G401 (cell line): ENCODE results near the gene GRAMD2B. TPM values are rescaled to one million over a fixed set of nuclear protein-coding genes. Genes with fewer than 3 reads are reported as not detected.
A peak's percentile ranks its signal among the peaks of the same experiment; 100 is the strongest.
"Not testable (repeated sequence)": the region's sequence is repeated elsewhere in the genome, so short reads cannot be mapped to it uniquely, and the experiment has no call there.

Experiments used
- DNase-seq: peaks from one replicate; pipeline ENCODE4 v3.0.0-alpha.2; 2015; ENCODE audit warnings: low spot score
- in situ Hi-C: cut with HindIII; loops from 2 replicates; pipeline ENCODE4 v1.10.0; 2016; ENCODE audit warnings: low sequenced_read_pairs, mixed read lengths
- total RNA-seq: library from RNA; depleted of rRNA; stranded (reverse); fragments of >200 nt; shearing (Covaris generic); gene quantifications from 2 replicates; pipeline ENCODE4 v1.2.3, GENCODE V29; 2014

The GRAMD2B gene
- total RNA-seq, 1 experiment from 2014 or later, result 3.7 TPM

- DNase-seq, result no peak
- in situ Hi-C loops, result no loop called here
Observed at GRCh38 chr5:126469536-126470316, 46.5 kb downstream of the GRAMD2B start.

- in situ Hi-C loops, DNase-seq: not testable (repeated sequence)
Observed at GRCh38 chr5:126470529-126470928, 47.3 kb downstream of the GRAMD2B start.

GRCh38 chr5:126471247-126471646 lies 48.0 kb downstream of the GRAMD2B start:
- in situ Hi-C loops, result no loop called here
- no peak for DNase-seq

GRCh38 chr5:126471875-126472537 lies 48.8 kb downstream of the GRAMD2B start:
- no peak for DNase-seq
- in situ Hi-C loops, result no loop called here

GRCh38 chr5:126472538-126472889 lies 49.3 kb downstream of the GRAMD2B start:
- in situ Hi-C loops, result no loop called here
- no peak for DNase-seq

GRCh38 chr5:126477294-126478117 lies 54.3 kb downstream of the GRAMD2B start:
- in situ Hi-C loops, result no loop called here
- no peak for DNase-seq

- no peak for DNase-seq
- in situ Hi-C loops, result loop anchor here (10.0 kb wide), 1 partner anchor 75 kb away; no protein-coding TSS in a partner anchor
Observed at GRCh38 chr5:126479810-126480209, 56.6 kb downstream of the GRAMD2B start.

- DNase-seq, result no peak
- in situ Hi-C loops, result loop anchor here (10.0 kb wide), 1 partner anchor 76 kb away; no protein-coding TSS in a partner anchor
Observed at GRCh38 chr5:126480824-126481223, 57.6 kb downstream of the GRAMD2B start.

- no peak for DNase-seq
- in situ Hi-C loops, result loop anchor here (10.0 kb wide), 1 partner anchor 76 kb away; no protein-coding TSS in a partner anchor
Observed at GRCh38 chr5:126481243-126481642, 58.0 kb downstream of the GRAMD2B start.

- in situ Hi-C loops, result loop anchor here (10.0 kb wide), 1 partner anchor 78 kb away; no protein-coding TSS in a partner anchor
- no peak for DNase-seq
Observed at GRCh38 chr5:126482591-126482990, 59.4 kb downstream of the GRAMD2B start.

- no peak for DNase-seq
- in situ Hi-C loops, result loop anchor here (10.0 kb wide), 1 partner anchor 78 kb away; no protein-coding TSS in a partner anchor
Observed at GRCh38 chr5:126483156-126483555, 59.9 kb downstream of the GRAMD2B start.

- DNase-seq, result no peak
- in situ Hi-C loops, result loop anchor here (10.0 kb wide), 1 partner anchor 79 kb away; no protein-coding TSS in a partner anchor
Observed at GRCh38 chr5:126484253-126484652, 61.0 kb downstream of the GRAMD2B start.

- peak; percentile 59 for DNase-seq
- in situ Hi-C loops, result loop anchor here (10.0 kb wide), 1 partner anchor 82 kb away; no protein-coding TSS in a partner anchor
Observed at GRCh38 chr5:126486332-126486731, 63.1 kb downstream of the GRAMD2B start.

- DNase-seq, result no peak
- in situ Hi-C loops, result loop anchor here (10.0 kb wide), 1 partner anchor 83 kb away; no protein-coding TSS in a partner anchor
Observed at GRCh38 chr5:126487596-126487995, 64.4 kb downstream of the GRAMD2B start.

GRCh38 chr5:126488443-126489065 lies 65.3 kb downstream of the GRAMD2B start:
- DNase-seq, result no peak
- in situ Hi-C loops, result loop anchor here (10.0 kb wide), 1 partner anchor 84 kb away; no protein-coding TSS in a partner anchor

GRCh38 chr5:126490167-126490940 lies 67.1 kb downstream of the GRAMD2B start:
- no peak for DNase-seq

GRCh38 chr5:126492939-126493338 lies 69.7 kb downstream of the GRAMD2B start:
- DNase-seq, result no peak
- in situ Hi-C loops, result no loop called here

More at GRCh38 chr5:126490167-126490940, 67.1 kb downstream of the GRAMD2B start:
- in situ Hi-C loops, result no loop called here

- no peak for DNase-seq
- in situ Hi-C loops, result no loop called here
Observed at GRCh38 chr5:126494393-126494792, 71.2 kb downstream of the GRAMD2B start.
